ENCODE results near the gene KHDRBS2.

KHDRBS2 gene

DNA sequence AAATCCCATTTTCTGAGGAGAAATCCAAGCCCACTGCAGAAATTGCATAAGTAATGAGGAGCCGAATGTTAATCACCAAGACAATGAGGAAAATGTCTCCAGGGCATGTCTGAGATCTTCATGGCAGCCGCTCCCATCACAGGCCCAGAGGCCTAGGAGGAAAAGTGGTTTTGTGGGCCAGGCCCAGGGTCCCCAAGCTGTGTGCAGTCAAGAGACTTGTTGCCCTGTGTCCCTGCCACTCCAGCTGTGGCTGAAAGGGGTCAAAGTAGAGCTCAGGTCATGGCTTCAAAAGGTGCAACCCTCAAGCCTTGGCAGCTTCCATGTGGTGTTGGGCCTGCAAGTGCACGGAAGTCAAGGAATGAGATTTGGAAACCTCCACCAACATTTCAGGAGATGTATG, 276.6 kb downstream of the KHDRBS2 start:
- DNase-seq = no peak

- DNase-seq = no peak
These were observed 296.4 kb downstream of the KHDRBS2 start for GRCh38 chr6:61989616-61990015.

- no peak for DNase-seq
These were observed 305.4 kb downstream of the KHDRBS2 start for GRCh38 chr6:61980622-61981021.

GRCh38 chr6:61977947-61978346, 308.1 kb downstream of the KHDRBS2 start:
- DNase-seq = no peak

DNA sequence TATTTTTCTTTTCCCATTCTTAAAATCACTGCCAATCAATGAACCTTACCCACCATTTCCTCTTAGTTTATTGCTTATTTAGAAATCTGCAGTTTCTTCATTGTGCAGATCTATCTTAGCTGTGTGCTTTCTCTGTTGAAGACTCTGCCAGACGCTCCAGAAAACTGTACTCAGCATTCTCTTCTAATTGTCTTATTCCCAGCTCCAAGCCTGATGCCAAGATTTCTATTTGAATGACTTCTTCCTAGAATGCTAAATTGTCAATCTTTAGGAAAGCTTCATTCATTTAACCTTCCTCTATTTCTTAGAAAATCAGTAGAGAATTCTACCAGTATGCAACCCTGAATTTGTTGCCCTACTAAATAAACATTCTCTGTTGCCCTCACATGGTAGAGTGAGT, 308.9 kb downstream of the KHDRBS2 start:
- DNase-seq = no peak

DNA sequence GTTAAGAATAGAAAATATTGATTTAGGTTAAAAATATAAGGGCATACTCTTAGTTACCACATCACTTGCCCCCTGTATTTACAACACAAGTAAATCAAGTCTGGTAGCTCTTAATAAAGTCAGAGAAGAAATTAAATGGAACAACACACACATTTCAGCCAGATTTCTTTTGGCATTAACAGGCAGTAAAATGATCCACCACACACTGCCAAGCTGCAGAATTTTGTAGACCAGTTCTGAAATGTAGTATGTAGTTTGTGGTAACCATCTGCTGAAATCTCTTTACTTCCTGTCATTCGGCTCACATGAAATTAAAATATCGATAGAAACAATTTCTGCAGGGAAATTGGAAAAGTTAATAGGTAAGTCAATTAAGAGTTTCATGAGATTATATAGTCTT, 326.8 kb downstream of the KHDRBS2 start:
- no peak for DNase-seq

DNA sequence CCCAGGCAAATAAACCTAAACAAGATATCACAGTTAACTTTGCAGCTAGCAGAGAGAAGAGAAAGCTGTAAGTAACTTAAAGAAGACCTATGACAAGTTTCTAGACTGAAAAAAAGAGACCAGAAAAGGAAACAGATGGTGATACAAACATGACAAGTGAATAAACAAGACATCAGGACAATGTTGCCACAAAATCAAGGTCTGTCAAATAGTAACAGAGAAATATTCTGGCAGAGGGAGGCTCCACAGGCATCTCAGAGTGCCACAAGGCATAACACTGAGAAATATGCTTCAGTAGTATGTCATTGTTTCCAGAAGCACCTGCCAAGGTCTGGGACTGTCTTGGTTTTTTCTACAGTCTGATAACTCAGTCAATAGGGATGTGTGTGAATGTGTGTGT, 332.2 kb downstream of the KHDRBS2 start:
- no peak for DNase-seq

- DNase-seq = no peak
These were observed 334.4 kb downstream of the KHDRBS2 start for GRCh38 chr6:61951586-61951985.

DNA sequence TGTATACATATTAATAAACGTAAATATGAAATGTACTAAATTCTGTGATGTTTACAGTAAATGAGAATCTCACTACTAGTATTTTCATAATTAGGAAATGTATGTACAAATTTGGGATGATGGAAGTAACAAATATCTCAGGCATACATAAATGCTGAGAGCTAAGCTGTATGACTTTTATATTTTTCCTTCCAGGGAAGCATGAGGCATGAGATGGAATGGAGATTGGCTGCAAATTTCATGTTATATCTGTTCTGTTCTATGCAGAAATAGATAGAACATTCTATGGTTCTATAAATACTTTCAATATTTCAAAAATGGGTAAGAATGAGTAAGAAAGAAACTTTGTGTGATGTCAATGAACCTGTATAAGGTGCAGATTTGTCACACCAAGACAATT, 335.2 kb downstream of the KHDRBS2 start:
- no peak for DNase-seq

DNA sequence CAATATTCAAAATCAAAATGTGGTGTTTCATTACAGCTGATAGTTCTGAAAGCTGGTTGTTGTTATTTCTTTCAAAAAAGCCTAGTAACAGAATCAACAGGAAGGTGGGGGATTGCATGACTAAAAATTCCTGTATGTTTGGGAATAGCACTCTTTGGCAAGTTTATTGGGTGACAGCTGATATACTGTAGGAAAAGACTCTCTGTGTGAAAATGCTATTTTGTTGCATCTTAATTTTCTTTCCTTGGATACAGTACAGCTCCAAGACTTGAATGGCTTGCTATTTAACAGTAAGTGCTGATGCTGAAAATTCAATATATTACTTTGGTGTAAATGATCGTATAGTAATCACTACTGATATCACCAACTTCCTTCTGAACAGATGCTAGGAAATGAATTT, 336.1 kb downstream of the KHDRBS2 start:
- no peak for DNase-seq

- DNase-seq = no peak
These were observed 336.9 kb downstream of the KHDRBS2 start for GRCh38 chr6:61949161-61949560.

- DNase-seq = no peak
These were observed 338.6 kb downstream of the KHDRBS2 start for GRCh38 chr6:61947311-61947947.

DNA sequence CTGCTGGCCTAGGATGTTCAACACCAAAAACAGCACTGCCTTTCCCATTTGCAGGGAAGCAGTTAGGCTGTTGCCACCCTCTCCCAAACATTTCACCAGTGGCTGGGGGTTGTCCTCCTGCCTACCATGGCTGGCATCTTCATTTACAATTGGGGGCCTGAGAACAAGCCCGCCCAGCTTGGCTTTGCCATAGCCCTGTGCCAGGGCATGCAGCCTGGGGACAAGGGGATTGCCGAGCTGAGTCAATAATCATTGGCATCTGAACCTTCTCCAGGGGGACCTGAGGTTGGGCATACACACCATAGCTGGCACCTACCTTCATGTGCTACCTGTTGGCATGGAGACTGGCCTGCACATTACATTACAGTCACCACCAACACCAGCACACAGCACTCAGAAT, 345.1 kb downstream of the KHDRBS2 start:
- DNase-seq = no peak

GRCh38 chr6:61935242-61935846, 350.7 kb downstream of the KHDRBS2 start:
- DNase-seq = no peak

DNA sequence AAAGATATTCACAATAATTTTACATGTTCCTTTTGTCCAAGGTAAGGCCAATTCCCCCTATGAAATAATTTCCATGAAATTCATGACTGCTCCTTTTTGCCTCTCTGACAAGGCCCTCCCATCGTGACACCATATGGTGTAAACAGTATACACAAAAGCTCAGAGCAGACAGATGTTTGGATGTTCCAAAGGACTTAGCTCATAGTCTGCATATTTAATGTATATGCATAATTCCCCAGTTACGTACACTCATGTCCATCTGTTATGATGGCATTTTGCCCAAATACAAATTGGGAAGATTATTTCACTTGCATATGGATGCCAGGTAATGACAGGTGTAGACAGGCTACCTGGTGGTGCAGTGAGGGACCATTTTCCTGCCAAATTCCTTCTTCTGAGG, 376.5 kb downstream of the KHDRBS2 start:
- DNase-seq = no peak

DNA sequence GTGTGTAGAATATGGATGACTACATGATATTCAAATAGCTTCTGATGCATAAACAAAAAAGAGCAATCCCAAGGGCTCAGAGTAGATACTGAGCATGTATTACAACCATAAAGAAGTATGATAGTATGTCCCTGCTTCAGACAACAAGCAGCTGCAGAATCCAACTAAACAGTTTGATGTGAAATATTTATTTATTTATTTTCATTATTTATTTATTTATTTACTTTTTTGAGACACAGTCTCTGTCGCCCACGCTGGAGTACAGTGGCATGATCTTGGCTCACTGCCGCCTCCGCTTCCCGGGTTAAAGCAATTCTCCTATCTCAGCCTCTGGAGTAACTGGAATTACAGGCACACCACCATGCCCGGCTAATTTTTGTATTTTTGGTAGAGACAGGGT, 384.3 kb downstream of the KHDRBS2 start:
- no peak for DNase-seq

DNA sequence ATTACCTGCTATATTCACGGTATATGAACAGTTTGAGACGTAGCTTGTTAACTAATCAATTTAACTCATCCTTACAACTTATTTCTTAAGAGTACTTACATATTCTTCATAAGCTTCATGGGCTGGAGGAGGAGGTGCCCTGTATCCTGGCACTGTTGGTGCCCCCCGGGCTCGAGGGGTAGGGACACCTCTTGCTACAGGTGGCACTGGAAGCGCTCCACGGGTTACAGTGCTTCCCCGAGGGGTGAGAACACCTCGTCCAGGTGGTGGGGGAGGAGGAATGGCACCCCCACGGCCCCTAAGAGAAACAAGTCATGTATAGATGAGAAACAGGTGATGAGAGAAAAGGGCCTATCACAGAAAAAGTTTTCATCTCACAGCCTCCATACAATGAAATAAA, 391.5 kb downstream of the KHDRBS2 start:
- no peak for DNase-seq

- no peak for DNase-seq
These were observed 398.6 kb downstream of the KHDRBS2 start for GRCh38 chr6:61887423-61887822.

GRCh38 chr6:61886608-61887259, 399.3 kb downstream of the KHDRBS2 start:
- no peak for DNase-seq

DNA sequence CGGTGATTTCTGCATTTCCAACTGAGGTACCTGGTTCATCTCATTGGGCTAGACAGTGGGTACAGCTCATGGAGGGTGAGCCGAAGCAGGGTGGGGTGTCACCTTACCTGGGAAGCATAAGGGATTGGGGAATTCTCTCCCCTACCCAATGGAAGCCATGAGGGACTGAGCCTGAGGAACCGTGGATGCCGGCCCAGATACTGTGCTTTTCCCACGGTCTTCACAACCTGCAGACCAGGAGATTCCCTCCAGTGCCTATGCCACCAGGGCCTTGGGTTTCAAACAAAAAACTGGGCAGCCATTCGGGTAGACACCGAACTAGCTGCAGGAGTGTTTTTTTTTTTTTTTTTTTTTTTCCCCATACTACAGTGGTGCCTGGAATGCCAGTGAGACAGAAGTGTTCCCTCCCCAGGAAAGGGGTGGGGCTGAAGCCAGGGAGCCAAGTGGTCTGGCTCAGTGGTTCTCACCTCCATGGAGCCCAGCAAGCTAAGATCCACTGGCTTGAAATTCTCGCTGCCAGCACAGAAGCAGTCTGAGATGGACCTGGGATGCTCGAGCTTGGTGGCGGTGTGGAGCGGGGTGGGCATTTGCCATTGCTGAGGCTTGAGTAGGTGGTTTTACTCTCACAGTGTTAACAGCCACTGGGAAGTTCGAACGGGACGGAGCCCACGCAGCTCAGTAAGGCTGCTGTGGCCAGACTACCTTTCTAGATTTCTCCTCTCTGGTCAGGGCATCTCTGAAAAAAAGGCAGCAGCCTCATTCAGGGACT, 416.2 kb downstream of the KHDRBS2 start:
- no peak for DNase-seq

DNA sequence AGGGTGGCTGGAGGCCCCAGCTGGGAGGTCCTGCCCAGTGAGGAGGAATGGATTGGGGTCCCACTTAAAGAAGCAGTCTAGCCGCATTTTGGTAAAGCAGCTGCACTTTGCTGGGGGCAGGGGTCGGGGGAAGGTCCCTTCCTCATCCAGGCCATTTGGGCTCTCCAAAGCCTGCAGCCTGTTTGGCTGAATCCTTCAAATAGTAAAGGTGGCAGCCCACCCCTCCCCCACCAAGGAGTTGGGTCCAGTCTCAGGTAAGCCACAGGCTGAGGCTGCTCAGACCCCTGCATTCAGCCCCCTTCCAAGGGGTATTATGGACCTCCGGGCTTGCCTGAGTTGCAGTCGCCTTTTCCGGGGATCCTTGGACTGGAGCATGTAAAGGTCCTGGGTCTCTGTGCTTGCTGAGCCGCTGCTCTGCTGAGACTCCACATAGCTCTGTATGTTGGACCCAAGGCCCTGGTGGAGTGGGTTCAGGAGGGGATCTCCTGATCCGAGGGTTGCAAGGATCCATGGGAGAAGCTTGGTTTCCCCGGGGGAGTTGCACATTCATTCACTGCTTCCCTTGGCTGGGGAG, 417.4 kb downstream of the KHDRBS2 start:
- no peak for DNase-seq

GRCh38 chr6:61867635-61868034, 418.4 kb downstream of the KHDRBS2 start:
- no peak for DNase-seq

GRCh38 chr6:61857541-61857940, 428.5 kb downstream of the KHDRBS2 start:
- no peak for DNase-seq

DNA sequence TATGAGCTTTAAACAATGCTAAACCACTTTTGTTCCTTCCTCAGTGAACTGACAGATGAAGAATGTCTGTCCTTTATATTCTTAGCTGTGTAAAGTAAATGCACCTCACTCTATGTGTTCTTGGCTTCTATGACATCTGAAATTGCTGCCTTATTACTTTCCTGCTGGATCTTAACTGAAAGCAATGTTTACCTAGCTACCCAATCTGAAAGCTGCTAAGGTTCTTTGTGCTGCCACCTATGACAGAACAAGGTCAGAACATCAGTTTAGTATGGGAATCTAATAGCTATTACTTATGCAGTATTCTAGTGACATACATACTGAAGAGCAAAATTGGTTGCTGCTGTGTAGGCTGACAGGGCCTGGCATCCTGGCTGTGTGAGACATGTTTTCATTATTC, 444.1 kb downstream of the KHDRBS2 start:
- DNase-seq = no peak

Data from CD4-positive, alpha-beta T cell treated with Interleukin-4 for 4 hours (primary cell).